Stimulated activated CD8-positive, alpha-beta memory T cell treated with anti-CD3 and anti-CD28 coated beads, Interleukin-4, amount 100 ng/mL, for 48 hours (primary cell): ENCODE measurements around the gene CHCHD6.
A peak's percentile ranks its signal among the peaks of the same experiment; 100 is the strongest.

Experiments used
- DNase-seq: peaks from one replicate; pipeline ENCODE4 v3.0.0-alpha.2; 2020

Gene CHCHD6

GRCh38 chr3:126965526-126966080 lies 261.6 kb downstream of the CHCHD6 start:
- no peak for DNase-seq

GRCh38 chr3:126967386-126967785 lies 263.3 kb downstream of the CHCHD6 start:
- no peak for DNase-seq

DNA sequence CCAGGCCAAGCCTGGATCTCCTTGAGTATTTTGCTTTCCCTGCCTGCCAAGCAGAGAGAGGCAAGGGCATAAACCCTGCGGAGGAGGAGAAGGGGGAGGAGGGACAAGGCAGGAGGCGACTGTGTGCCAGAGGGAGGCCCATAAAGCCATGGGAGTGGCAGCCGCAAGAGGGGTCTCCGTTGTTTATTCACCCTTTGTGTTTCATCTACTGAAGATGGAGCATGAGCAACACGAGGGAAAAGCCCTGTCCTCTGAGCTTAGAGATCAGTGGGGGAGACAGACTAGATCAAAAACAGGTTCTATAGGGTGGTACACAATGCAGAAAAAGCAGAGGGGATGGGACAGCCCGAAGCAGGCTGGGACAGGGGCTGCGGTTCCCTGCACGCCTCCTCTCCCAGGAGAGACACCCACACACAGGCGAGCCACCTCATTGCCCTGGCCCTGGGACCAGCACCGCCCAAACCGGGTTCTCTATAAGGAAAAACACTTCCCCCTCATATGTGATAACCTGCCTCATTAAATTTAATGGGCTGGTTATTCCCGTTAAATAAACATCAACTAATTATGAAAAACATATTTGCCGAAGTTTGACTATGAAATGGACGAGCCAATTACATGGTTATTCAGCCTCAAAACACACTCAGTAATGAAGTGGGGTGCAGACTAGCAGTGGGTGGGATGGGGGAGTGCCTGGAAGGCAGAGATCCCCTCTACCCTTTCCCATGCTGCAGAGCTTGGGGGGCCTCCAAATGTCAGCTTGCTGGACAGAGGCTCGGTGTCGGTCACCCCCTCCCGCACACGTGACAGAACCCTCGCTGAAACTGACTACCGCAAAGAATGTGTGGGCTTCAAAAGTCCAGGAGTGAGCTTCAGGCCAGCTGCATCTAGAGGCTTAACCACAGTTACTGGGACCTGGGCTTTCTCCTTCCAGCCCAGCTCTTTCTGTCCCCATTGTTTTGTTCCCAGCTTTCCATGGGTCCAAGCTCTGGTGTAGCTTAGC lies 264.7 kb downstream of the CHCHD6 start:
- no peak for DNase-seq

- no peak for DNase-seq
Measured at GRCh38 chr3:126969586-126969985, 265.5 kb downstream of the CHCHD6 start.

GRCh38 chr3:126970101-126970500 lies 266.1 kb downstream of the CHCHD6 start:
- DNase-seq: no peak

- no peak for DNase-seq
Measured at GRCh38 chr3:126970921-126971320, 266.9 kb downstream of the CHCHD6 start.

GRCh38 chr3:126971891-126972351 lies 267.9 kb downstream of the CHCHD6 start:
- no peak for DNase-seq

- DNase-seq: no peak
Measured at GRCh38 chr3:126972866-126973265, 268.8 kb downstream of the CHCHD6 start.

DNA sequence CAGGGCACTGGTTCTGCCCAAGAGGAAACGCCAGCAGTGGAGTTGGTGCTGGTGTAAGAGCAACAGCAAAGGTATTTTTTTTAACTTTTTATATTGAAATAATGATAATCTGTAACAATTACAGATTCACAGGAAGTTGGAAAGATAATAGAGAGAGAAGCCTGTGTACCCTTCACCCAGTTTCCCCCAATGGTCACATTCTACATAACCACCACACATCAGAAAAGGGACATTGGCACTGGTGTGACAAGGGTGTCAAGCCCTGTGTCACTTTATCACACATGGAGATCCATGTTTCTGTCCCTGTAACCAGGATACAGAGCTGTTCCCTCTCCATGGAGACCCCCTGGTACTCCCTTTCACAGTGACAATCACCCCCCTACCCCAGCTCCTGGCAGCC lies 269.8 kb downstream of the CHCHD6 start:
- DNase-seq: no peak

- DNase-seq: no peak
Measured at GRCh38 chr3:126974756-126975155, 270.7 kb downstream of the CHCHD6 start.

DNA sequence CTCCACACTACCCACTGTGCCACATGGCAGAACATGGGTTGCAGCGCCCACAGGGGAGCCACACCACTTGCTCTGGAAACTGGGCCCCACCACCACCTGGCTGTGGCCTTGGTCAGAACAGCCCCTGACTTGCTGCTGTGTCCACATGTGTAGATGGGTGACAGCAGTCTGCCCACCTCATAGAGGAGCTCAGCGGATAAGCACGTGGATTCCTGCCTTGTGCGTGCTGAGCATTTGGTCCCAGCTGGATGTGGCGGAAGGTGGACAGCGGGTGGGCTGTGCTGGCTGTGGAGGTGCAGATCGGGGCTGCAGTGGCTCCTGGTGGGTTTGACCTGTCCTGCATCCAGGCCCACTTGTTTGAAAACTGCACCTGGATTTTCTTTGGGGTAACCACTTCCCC lies 272.9 kb downstream of the CHCHD6 start:
- DNase-seq: no peak

- DNase-seq: no peak
Measured at GRCh38 chr3:126977821-126978220, 273.8 kb downstream of the CHCHD6 start.

- DNase-seq: no peak
Measured at GRCh38 chr3:126978291-126978690, 274.3 kb downstream of the CHCHD6 start.

DNA sequence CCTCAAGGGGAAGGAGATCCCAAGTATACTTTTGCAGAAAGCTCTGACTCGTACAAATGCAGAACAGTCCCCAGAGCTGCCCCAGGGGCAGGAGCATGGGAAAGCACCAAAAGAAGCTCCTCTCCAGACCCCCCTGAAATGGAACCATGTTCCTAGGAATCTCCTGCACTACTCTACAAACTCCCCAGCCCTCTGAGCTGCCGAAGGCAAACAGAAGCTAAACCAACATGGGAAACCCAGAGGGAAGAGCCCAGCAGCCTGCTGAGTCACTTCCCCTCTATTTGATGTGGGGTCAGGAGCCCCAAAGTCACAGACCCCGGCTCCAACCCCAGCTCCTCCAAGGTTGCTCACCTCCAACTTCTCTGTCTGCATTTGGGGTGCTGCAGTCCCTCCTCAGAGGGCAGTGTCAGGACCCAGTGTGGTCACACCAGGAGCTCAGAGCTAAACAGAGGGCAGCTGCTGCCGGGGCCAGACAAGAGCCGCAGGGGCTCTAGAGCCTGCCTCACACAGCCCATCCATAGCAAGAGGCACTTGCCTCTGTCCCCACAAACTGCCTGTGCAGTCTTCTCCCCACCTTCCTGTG lies 275.1 kb downstream of the CHCHD6 start:
- no peak for DNase-seq

DNA sequence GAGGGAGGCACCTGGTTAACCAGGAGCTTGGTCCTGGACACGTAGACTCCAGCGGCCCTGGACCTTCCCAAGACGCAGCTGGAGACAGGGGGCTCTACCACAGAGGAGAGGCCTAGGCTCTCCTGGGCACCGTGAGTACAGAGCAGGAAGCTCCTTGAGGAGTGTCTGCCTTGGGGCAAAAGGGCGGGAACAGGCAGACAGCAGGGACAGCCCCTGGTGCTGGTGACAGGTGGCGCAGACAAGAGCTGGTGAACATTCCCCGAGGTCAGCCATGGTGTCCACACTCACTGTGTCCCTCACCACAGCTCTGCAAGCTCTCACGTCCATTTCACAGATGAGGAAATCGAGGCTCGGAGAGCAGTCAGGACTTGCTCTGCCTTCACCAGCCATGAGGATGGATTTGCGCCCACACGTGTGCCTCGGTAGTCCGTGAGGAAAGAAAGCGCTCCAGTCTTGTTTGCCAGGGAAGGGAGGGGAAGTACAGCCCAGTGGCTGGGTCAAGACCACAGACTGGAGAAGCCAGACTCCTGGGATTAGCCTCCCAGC lies 276.3 kb downstream of the CHCHD6 start:
- DNase-seq: no peak

DNA sequence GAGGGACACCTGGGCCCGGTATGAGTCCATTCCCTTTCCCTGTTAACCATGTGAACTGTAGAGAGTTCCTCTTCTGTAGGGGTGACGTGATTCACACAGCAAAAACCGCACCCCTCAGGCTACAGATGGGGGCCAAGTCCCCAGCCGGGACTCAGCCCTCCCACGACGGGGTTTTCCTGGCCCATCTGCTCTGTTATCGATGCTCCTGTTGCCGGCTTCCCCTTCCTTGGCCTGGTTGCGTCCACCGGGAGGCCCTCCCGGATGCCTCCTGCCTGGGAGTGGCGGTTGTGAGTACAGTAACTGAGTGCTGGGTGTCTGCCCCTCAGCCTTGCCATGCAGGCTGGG lies 278.1 kb downstream of the CHCHD6 start:
- peak; percentile 74 for DNase-seq

- peak; percentile 87 for DNase-seq
Measured at GRCh38 chr3:126982471-126983175, 278.6 kb downstream of the CHCHD6 start, which contains the start of gene PLXNA1. PLXNA1 (plus strand) TSS chr3:126983115; CDS start chr3:126988594, 5,479 bp downstream.

- DNase-seq: no peak
Measured at GRCh38 chr3:126983276-126983652, 279.2 kb downstream of the CHCHD6 start.

GRCh38 chr3:126983653-126984390 lies 279.8 kb downstream of the CHCHD6 start:
- peak; percentile 56 for DNase-seq

DNA sequence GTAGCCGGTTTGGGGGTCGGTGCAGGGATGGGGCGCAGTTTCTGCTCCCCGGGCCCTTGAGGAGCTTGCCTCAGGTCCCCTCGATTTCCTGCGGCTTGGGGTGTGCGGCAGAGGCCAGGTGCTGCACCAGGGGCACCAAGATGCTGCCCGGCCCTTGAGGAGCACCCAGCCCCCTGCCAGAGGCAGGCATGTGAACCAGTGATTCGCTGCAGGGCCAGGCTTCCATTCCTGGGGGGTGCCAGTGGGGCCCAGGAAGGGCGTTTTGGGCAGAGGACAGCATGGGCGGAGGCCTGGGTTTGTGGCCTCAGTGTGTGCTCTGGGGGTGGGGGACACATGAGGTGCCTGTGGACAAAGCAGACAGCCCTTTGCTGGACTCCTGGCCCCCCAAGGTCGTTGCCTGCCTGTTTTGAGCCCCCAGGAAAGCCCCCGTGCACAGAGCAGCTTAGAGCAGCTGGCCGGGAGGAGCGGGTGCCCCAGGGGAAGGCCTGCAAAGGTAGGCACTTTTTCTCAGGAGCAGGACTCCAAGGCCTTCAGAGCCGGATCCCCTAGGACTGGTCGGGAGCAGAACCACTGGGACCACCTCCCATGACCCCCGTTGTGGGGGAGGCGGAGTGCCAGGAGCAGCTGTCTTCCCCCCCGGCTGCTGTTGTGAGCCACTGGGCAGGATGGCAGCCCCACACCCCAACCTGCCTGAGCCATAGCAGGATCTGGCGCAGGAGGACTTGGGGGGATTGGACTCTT lies 280.5 kb downstream of the CHCHD6 start:
- no peak for DNase-seq
